B cell (primary cell): ENCODE measurements around the gene ADD3. TPM values are rescaled to one million over a fixed set of nuclear protein-coding genes. Genes with fewer than 3 reads are reported as not detected.

ENCODE experiments used
- ATAC-seq: fragments of 200-7000 bp; cut with Tn5 transposase; one replicate; pipeline ENCODE4 v1.10.0; 2021; ENCODE audit warnings: low read depth, mild to moderate bottlenecking, moderate number of reproducible peaks, moderate library complexity
- CTCF ChIA-PET: fragments of 350-600 bp; sonication (Branson Sonifier 250); formaldehyde crosslinking; loops from one replicate; lab custom pipeline; 2021; ENCODE audit warnings: antibody characterized with exemption, inconsistent platforms; lab: Charles Lee
- POLR2A ChIA-PET: fragments of 350-600 bp; sonication (Branson Sonifier 250); formaldehyde crosslinking; loops from one replicate; lab custom pipeline; 2021; ENCODE audit warnings: antibody characterized with exemption; lab: Charles Lee
- DNase-seq: peaks from one replicate; pipeline ENCODE4 v3.0.0; 2013
- H2AFZ ChIP-seq: 2 replicates; pipeline ENCODE4 v1.6.1; 2012; ENCODE audit warnings: mild to moderate bottlenecking, low read depth, low read length; ENCODE audit not compliant: insufficient read depth, poor library complexity, severe bottlenecking
- H3K27ac ChIP-seq, 2 donors: 1 replicate in 1 of 2; 2 replicates in 1 of 2; pipeline ENCODE4 v1.5.1; 2012 to 2013; ENCODE audit warnings: low read length in 2 of 2, mild to moderate bottlenecking in 2 of 2, moderate library complexity in 1 of 2
- H3K27me3 ChIP-seq, 4 experiments: fragments of 200-600 bp in 1 of 4; sonication (generic) in 1 of 4; replicated peaks in 1 of 4; 1 replicate in 2 of 4; 2 replicates in 2 of 4; pipeline versions ENCODE4 v1.6.1 to v1.7.0; 2013 to 2016; ENCODE audit warnings: low read length in 3 of 4, mild to moderate bottlenecking in 2 of 4, mixed read lengths in 1 of 4, moderate library complexity in 1 of 4; ENCODE audit not compliant: insufficient read depth in 4 of 4, control insufficient read depth in 3 of 4; ENCODE audit errors: control extremely low read depth in 1 of 4
- H3K36me3 ChIP-seq, 2 experiments: replicated peaks in 1 of 2; 1 replicate in 1 of 2; 2 replicates in 1 of 2; pipeline versions ENCODE4 v1.6.1 to v1.7.1; 2013; ENCODE audit warnings: low read length in 1 of 2; ENCODE audit not compliant: insufficient read depth in 2 of 2, control insufficient read depth in 1 of 2; ENCODE audit errors: control extremely low read depth in 1 of 2, extremely low read depth in 1 of 2
- H3K4me1 ChIP-seq, 2 donors: fragments of 200-600 bp in 1 of 2; sonication (generic) in 1 of 2; 1 replicate in 1 of 2; 2 replicates in 1 of 2; pipeline versions ENCODE4 v1.5.1 to v1.6.1; 2013 to 2017; ENCODE audit warnings: low read length in 2 of 2; ENCODE audit not compliant: control insufficient read depth in 2 of 2, insufficient read depth in 2 of 2
- H3K4me2 ChIP-seq: replicated peaks from 2 replicates; pipeline ENCODE3; 2012; ENCODE audit warnings: mild to moderate bottlenecking, low read depth, low read length; ENCODE audit not compliant: poor library complexity, severe bottlenecking
- H3K4me3 ChIP-seq, 5 experiments: fragments of 200-600 bp in 1 of 5; sonication (generic) in 1 of 5; 1 replicate in 3 of 5; 2 replicates in 2 of 5; pipeline versions ENCODE4 v1.5.1 to v1.7.0; 2011 to 2016; ENCODE audit warnings: low read length in 4 of 5, mild to moderate bottlenecking in 4 of 5, low read depth in 2 of 5, control low read depth in 1 of 5, moderate library complexity in 1 of 5; ENCODE audit not compliant: insufficient read depth in 1 of 5; ENCODE audit errors: control extremely low read depth in 1 of 5, extremely low read depth in 1 of 5
- H3K79me2 ChIP-seq: fragments of 200-600 bp; sonication (generic); one replicate; pipeline ENCODE4 v1.6.0; 2016; ENCODE audit warnings: low read length; ENCODE audit not compliant: control insufficient read depth, insufficient read depth
- H3K9ac ChIP-seq: fragments of 200-600 bp; sonication (generic); 2 replicates; pipeline ENCODE4 v1.6.1; 2017; ENCODE audit warnings: mild to moderate bottlenecking, low read length, moderate library complexity
- H3K9me3 ChIP-seq, 3 donors: one replicate each; pipeline versions ENCODE4 v1.6.1 to v1.7.1; 2013; ENCODE audit warnings: low read length in 2 of 3; ENCODE audit not compliant: control insufficient read depth in 2 of 3, insufficient read depth in 1 of 3; ENCODE audit errors: control extremely low read depth in 1 of 3
- H4K20me1 ChIP-seq: 2 replicates; pipeline ENCODE4 v1.6.0; 2012; ENCODE audit warnings: mild to moderate bottlenecking, low read length; ENCODE audit not compliant: insufficient read depth, control insufficient read depth, poor library complexity, severe bottlenecking
- H3K27ac Mint-ChIP-seq: one replicate; pipeline ENCODE4 v1.8.0; 2021; ENCODE audit warnings: mixed read lengths
- H3K27me3 Mint-ChIP-seq: one replicate; pipeline ENCODE4 v1.8.0; 2021; ENCODE audit warnings: mixed read lengths
- H3K4me1 Mint-ChIP-seq: one replicate; pipeline ENCODE4 v1.8.0; 2021; ENCODE audit warnings: mixed read lengths
- H3K4me3 Mint-ChIP-seq: one replicate; pipeline ENCODE4 v1.8.0; 2021; ENCODE audit warnings: mixed read lengths
- H3K9me3 Mint-ChIP-seq: one replicate; pipeline ENCODE4 v1.8.0; 2022; ENCODE audit warnings: mixed read lengths; ENCODE audit not compliant: insufficient read depth
- EZH2 ChIP-seq: IDR thresholded peaks from 2 replicates; pipeline ENCODE4 v1.6.1; 2012; ENCODE audit warnings: borderline replicate concordance, low read depth, mild to moderate bottlenecking, moderate library complexity, low read length; ENCODE audit not compliant: insufficient read depth, poor library complexity, severe bottlenecking
- WGBS: methylation state at CpG from one replicate; pipeline ENCODE4 v1.1.5; 2013; ENCODE audit warnings: missing lambda C conversion rate; ENCODE audit not compliant: insufficient coverage; 5-methylcytosine and 5-hydroxymethylcytosine counted together
- intact Hi-C: fragments of 100-400 bp; cut with micrococcal nuclease; formaldehyde crosslinking; loops from one replicate; pipeline ENCODE4 v1.10.0; 2022
- polyA plus RNA-seq: library from polyadenylated mRNA; depleted of rRNA; stranded (reverse); fragments of >200 nt; gene quantifications from 2 replicates; pipeline ENCODE4 v1.2.3, GENCODE V29; 2012
- total RNA-seq, 2 donors: library from RNA; stranded (reverse); fragments of 120-200 nt in 1 of 2; gene quantifications; 1 replicate in 1 of 2; 2 replicates in 1 of 2; pipeline versions ENCODE4 v1.2.3 to v1.2.4, GENCODE V29; 2013 to 2022
- TF ChIP-seq, protein P1 (sequence below): fragments of 200-600 bp; IDR thresholded peaks from one replicate; pipeline ENCODE4 v1.8.0; 2022; ENCODE audit warnings: antibody characterized with exemption, mild to moderate bottlenecking

ADD3 gene
- total and polyA plus RNA-seq, 2 donors (not counting 1 experiment from before 2014, with no cell fraction given): 156 to 185 TPM

DNA sequence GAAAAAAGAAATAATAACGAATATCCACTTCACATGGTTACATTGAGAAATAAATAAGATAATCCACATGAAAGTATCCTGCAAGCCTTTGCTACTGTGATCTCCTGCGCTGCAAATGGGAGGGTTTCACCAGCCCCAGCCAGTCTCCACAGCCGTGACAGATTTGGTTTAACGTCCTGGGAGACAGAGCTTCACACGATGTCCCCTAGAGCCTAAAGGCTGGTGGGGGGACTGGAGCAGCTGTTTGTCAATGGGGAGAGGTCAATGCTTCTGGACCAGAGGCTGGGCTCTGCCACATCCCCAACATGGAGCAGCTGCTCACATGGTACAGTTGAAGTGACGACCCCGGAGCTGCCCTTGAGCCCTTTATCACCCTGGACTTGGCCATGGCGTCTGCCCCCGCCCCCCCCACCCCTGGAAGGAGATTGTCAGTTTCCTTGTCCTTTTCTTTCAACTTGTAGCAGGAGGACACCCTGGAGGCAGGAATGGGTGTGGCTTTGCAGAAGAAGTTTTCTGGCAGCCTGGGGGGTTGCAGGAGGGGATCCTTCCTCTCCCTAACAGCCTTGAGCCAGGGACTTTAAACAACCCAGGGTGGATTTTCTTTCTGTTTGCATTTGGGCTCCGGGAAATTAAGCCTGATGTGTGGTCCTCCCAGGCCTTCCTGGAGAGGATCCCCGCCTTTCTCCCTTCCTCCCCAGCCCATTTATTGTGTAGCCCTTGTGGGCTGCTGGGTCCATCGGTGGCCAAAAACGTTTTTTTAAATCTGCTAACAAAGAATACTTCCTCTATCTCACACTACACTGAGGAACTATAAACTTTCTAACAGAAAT lies 162.6 kb downstream of the ADD3 start:
- CTCF ChIA-PET: no interaction called here
- no peaks in the 10 kb centered on the region for H3K9me3 Mint-ChIP-seq
- intact Hi-C loops: no loop called here
- POLR2A ChIA-PET: no interaction called here
- no peak overlapping the region for H3K4me3 ChIP-seq
- H3K27ac Mint-ChIP-seq: no peak overlapping the region
- no peak overlapping the region for H3K4me3 Mint-ChIP-seq
- H3K79me2 ChIP-seq: no peaks in the 10 kb centered on the region
- H3K36me3 ChIP-seq: no peaks in the 10 kb centered on the region
- peaks cover 0 to 76% (median 41%) of the 10 kb centered on the region in 4 experiments for H3K27me3 ChIP-seq
- H3K9me3 ChIP-seq: no peaks in the 10 kb centered on the region
- H3K4me2 ChIP-seq: peak overlapping the region; percentile 35
- TF ChIP-seq EZH2: no peak
- TF ChIP-seq, protein P1, sequence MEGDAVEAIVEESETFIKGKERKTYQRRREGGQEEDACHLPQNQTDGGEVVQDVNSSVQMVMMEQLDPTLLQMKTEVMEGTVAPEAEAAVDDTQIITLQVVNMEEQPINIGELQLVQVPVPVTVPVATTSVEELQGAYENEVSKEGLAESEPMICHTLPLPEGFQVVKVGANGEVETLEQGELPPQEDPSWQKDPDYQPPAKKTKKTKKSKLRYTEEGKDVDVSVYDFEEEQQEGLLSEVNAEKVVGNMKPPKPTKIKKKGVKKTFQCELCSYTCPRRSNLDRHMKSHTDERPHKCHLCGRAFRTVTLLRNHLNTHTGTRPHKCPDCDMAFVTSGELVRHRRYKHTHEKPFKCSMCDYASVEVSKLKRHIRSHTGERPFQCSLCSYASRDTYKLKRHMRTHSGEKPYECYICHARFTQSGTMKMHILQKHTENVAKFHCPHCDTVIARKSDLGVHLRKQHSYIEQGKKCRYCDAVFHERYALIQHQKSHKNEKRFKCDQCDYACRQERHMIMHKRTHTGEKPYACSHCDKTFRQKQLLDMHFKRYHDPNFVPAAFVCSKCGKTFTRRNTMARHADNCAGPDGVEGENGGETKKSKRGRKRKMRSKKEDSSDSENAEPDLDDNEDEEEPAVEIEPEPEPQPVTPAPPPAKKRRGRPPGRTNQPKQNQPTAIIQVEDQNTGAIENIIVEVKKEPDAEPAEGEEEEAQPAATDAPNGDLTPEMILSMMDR: no peak
- 9% methylated on average over 10 of the region's 13 CpGs for WGBS
- no peak overlapping the region for H2AFZ ChIP-seq
- no peak for DNase-seq
- H3K27me3 Mint-ChIP-seq: peaks cover 71% of the 10 kb centered on the region
- H3K4me1 ChIP-seq: peaks cover 16 to 29% of the 10 kb centered on the region in 2 donors
- ATAC-seq: no peak
- H3K27ac ChIP-seq: no peak overlapping the region
- H4K20me1 ChIP-seq: no peaks in the 10 kb centered on the region
- H3K4me1 Mint-ChIP-seq: peaks cover 30% of the 10 kb centered on the region
- no peak overlapping the region for H3K9ac ChIP-seq

GRCh38 chr10:110171032-110171431 lies 163.2 kb downstream of the ADD3 start:
- intact Hi-C loops: no loop called here
- ATAC-seq (no peak), DNase-seq (no peak)
- no peak for TF ChIP-seq EZH2
- TF ChIP-seq, protein P1: no peak
- no peaks in the 10 kb centered on the region for H3K9me3 Mint-ChIP-seq
- peaks cover 30% of the 10 kb centered on the region for H3K4me1 Mint-ChIP-seq
- Histone ChIP-seq H3K4me1 (peaks cover 20 to 32% of the 10 kb centered on the region in 2 donors), H3K79me2 (no peaks in the 10 kb centered on the region), H3K27ac (no peak overlapping the region), H3K4me3 (no peak overlapping the region), H3K9me3 (no peaks in the 10 kb centered on the region), H3K4me2 (peak overlapping the region; percentile 35), H2AFZ (no peak overlapping the region), H4K20me1 (no peaks in the 10 kb centered on the region), H3K9ac (no peak overlapping the region), H3K27me3 (peaks cover 0 to 76% (median 42%) of the 10 kb centered on the region in 4 experiments), H3K36me3 (no peaks in the 10 kb centered on the region)
- ChIA-PET POLR2A (no interaction called here), CTCF (no interaction called here)
- peaks cover 71% of the 10 kb centered on the region for H3K27me3 Mint-ChIP-seq
- H3K27ac Mint-ChIP-seq: no peak overlapping the region
- WGBS: 17% methylated on average over 2 of the region's 6 CpGs
- H3K4me3 Mint-ChIP-seq: no peak overlapping the region
